H1 (cell line): ENCODE data around the gene SLC6A7. TPM values are rescaled to one million over a fixed set of nuclear protein-coding genes. Genes with fewer than 3 reads are reported as not detected.
A peak's percentile ranks its signal among the peaks of the same experiment; 100 is the strongest.

Experiments
- CTCF ChIA-PET: fragments of 300-600 bp; sonication (Branson Sonifier 250); formaldehyde crosslinking; loops from one replicate; lab custom pipeline; 2021; ENCODE audit not compliant: partially characterized antibody; lab: Charles Lee
- POLR2A ChIA-PET: fragments of 300-600 bp; sonication (Branson Sonifier 250); formaldehyde crosslinking; loops from one replicate; lab custom pipeline; 2021; ENCODE audit warnings: inconsistent platforms; ENCODE audit not compliant: partially characterized antibody; lab: Charles Lee
- DNase-seq, 2 experiments: peaks; one replicate each; pipeline versions ENCODE4 v3.0.0 to v3.0.0-alpha.2; 2010 to 2022; ENCODE audit warnings: low spot score in 2 of 2, low read depth in 1 of 2, mixed read lengths in 1 of 2
- FAIRE-seq: peaks from 2 replicates; lab custom pipeline; 2011; peaks lifted over from hg19 to GRCh38; lab: Jason Lieb, UNC
- H2AFZ ChIP-seq: 2 replicates; pipeline ENCODE4 v1.8.1; 2012; ENCODE audit warnings: low read length, inconsistent platforms
- H2AK5ac ChIP-seq: 2 replicates; pipeline ENCODE4 v1.6.1; 2013; ENCODE audit warnings: low read depth, low read length
- H2BK120ac ChIP-seq: replicated peaks from 2 replicates; pipeline ENCODE3; 2013; ENCODE audit warnings: low read depth, low read length, inconsistent platforms
- H2BK12ac ChIP-seq: 2 replicates; pipeline ENCODE4 v1.6.1; 2013; ENCODE audit warnings: low read depth, low read length
- H2BK15ac ChIP-seq: 2 replicates; pipeline ENCODE4 v1.6.1; 2013; ENCODE audit warnings: low read length
- H2BK20ac ChIP-seq: 2 replicates; pipeline ENCODE4 v1.6.1; 2013; ENCODE audit warnings: low read length
- H2BK5ac ChIP-seq: 2 replicates; pipeline ENCODE4 v1.6.1; 2013; ENCODE audit warnings: low read depth, low read length
- H3K14ac ChIP-seq: 2 replicates; pipeline ENCODE4 v1.6.1; 2013; ENCODE audit warnings: inconsistent platforms; ENCODE audit not compliant: insufficient read length
- H3K18ac ChIP-seq: 2 replicates; pipeline ENCODE4 v1.6.1; 2013; ENCODE audit warnings: low read length; ENCODE audit errors: extremely low read depth
- H3K23ac ChIP-seq: 2 replicates; pipeline ENCODE4 v1.6.1; 2013; ENCODE audit warnings: inconsistent platforms; ENCODE audit not compliant: insufficient read length
- H3K23me2 ChIP-seq: 2 replicates; pipeline ENCODE4 v1.6.1; 2013; ENCODE audit warnings: low read depth, low read length
- H3K27ac ChIP-seq: 2 replicates; pipeline ENCODE4 v1.6.1; 2011; ENCODE audit warnings: low read depth, low read length, inconsistent platforms
- H3K27me3 ChIP-seq, 4 experiments: replicated peaks in 1 of 4; 1 replicate in 1 of 4; 2 replicates in 3 of 4; pipeline versions ENCODE4 v1.6.1 to v1.8.1; 2011 to 2013; ENCODE audit warnings: low read length in 3 of 4, mild to moderate bottlenecking in 3 of 4, inconsistent platforms in 2 of 4, mixed read lengths in 2 of 4, moderate library complexity in 1 of 4; ENCODE audit not compliant: control insufficient read depth in 3 of 4, insufficient read depth in 3 of 4; ENCODE audit errors: extremely low read depth in 1 of 4
- H3K36me3 ChIP-seq, 4 experiments: 2 replicates each; pipeline versions ENCODE4 v1.6.1 to v1.8.1; 2011 to 2013; ENCODE audit warnings: mild to moderate bottlenecking in 4 of 4, low read length in 3 of 4, moderate library complexity in 2 of 4, control low read depth in 1 of 4, inconsistent platforms in 1 of 4; ENCODE audit not compliant: insufficient read depth in 4 of 4, control insufficient read depth in 2 of 4
- H3K4ac ChIP-seq: replicated peaks from 2 replicates; pipeline ENCODE3; 2013; ENCODE audit warnings: low read length, low read depth, mixed read lengths, inconsistent platforms; ENCODE audit not compliant: insufficient read length
- H3K4me1 ChIP-seq, 4 experiments: replicated peaks in 1 of 4; 1 replicate in 1 of 4; 2 replicates in 3 of 4; pipeline versions ENCODE4 v1.6.1 to v1.8.1; 2011 to 2013; ENCODE audit warnings: low read length in 3 of 4, inconsistent platforms in 2 of 4, mixed read lengths in 1 of 4; ENCODE audit not compliant: insufficient read depth in 4 of 4, control insufficient read depth in 3 of 4
- H3K4me2 ChIP-seq, 2 experiments: 2 replicates each; pipeline versions ENCODE4 v1.6.1 to v1.8.1; 2011 to 2013; ENCODE audit warnings: low read depth in 2 of 2, low read length in 2 of 2, control low read depth in 1 of 2, inconsistent platforms in 1 of 2, mild to moderate bottlenecking in 1 of 2; ENCODE audit not compliant: insufficient read depth in 1 of 2
- H3K4me3 ChIP-seq, 4 experiments: fragments of 200-600, 300-600 bp in 1 of 4; sonication (generic), shearing (Covaris generic), sonication (Bioruptor Twin) in 1 of 4; 2 replicates each; pipeline versions ENCODE4 v1.5.1 to v1.8.1; 2011 to 2016; ENCODE audit warnings: low read length in 4 of 4, low read depth in 3 of 4, control low read depth in 2 of 4, inconsistent platforms in 2 of 4, mild to moderate bottlenecking in 2 of 4, mixed read lengths in 1 of 4, moderate library complexity in 1 of 4; ENCODE audit not compliant: insufficient read depth in 2 of 4; ENCODE audit errors: extremely low read depth in 1 of 4
- H3K56ac ChIP-seq: replicated peaks from 2 replicates; pipeline ENCODE3; 2013; ENCODE audit warnings: low read depth, mild to moderate bottlenecking, mixed read lengths, low read length, inconsistent platforms; ENCODE audit not compliant: insufficient read length
- H3K79me1 ChIP-seq: 2 replicates; pipeline ENCODE4 v1.6.1; 2013; ENCODE audit warnings: low read depth, low read length, control low read depth
- H3K79me2 ChIP-seq, 2 experiments: 2 replicates each; pipeline versions ENCODE4 v1.6.1 to v1.8.1; 2012 to 2013; ENCODE audit warnings: low read length in 2 of 2, mild to moderate bottlenecking in 2 of 2, inconsistent platforms in 1 of 2; ENCODE audit not compliant: insufficient read depth in 2 of 2, control insufficient read depth in 1 of 2
- H3K9ac ChIP-seq, 4 experiments: replicated peaks in 1 of 4; 1 replicate in 1 of 4; 2 replicates in 3 of 4; pipeline versions ENCODE4 v1.6.1 to v1.8.1; 2011 to 2013; ENCODE audit warnings: low read depth in 3 of 4, low read length in 3 of 4, control low read depth in 2 of 4, mild to moderate bottlenecking in 2 of 4, moderate library complexity in 2 of 4, inconsistent platforms in 1 of 4; ENCODE audit errors: extremely low read depth in 1 of 4
- H3K9me3 ChIP-seq, 2 experiments: 2 replicates each; pipeline versions ENCODE4 v1.6.1 to v1.8.1; 2012 to 2013; ENCODE audit warnings: mild to moderate bottlenecking in 2 of 2, moderate library complexity in 2 of 2, control low read depth in 1 of 2, inconsistent platforms in 1 of 2, low read depth in 1 of 2, low read length in 1 of 2, mixed read lengths in 1 of 2; ENCODE audit not compliant: insufficient read depth in 2 of 2
- H4K20me1 ChIP-seq, 2 experiments: replicated peaks in 1 of 2; 2 replicates each; pipeline versions ENCODE3 to v1.8.1; 2011 to 2013; ENCODE audit warnings: inconsistent platforms in 2 of 2, low read length in 2 of 2, mild to moderate bottlenecking in 1 of 2; ENCODE audit not compliant: insufficient read depth in 2 of 2, control insufficient read depth in 1 of 2
- H4K5ac ChIP-seq: 2 replicates; pipeline ENCODE4 v1.6.1; 2013; ENCODE audit warnings: low read length, low read depth, mixed read lengths, inconsistent platforms; ENCODE audit not compliant: insufficient read length
- H4K8ac ChIP-seq: 2 replicates; pipeline ENCODE4 v1.8.0; 2013; ENCODE audit warnings: mild to moderate bottlenecking, moderate library complexity, low read length, inconsistent platforms; ENCODE audit not compliant: insufficient read depth; ENCODE audit errors: extremely low read depth
- H4K91ac ChIP-seq: replicated peaks from 2 replicates; pipeline ENCODE3; 2013; ENCODE audit warnings: low read length, mixed read lengths, inconsistent platforms; ENCODE audit not compliant: insufficient read length
- BCL11A ChIP-seq, 2 experiments: IDR thresholded peaks; one replicate each; pipeline ENCODE4 v1.6.1; 2011; ENCODE audit warnings: low read depth in 2 of 2, low read length in 2 of 2, mild to moderate bottlenecking in 2 of 2
- CHD1 ChIP-seq: IDR thresholded peaks from 2 replicates; pipeline ENCODE4 v1.6.1; 2012; ENCODE audit warnings: low read depth, low read length, improper control_type of control experiment
- CREB1 ChIP-seq: IDR thresholded peaks from 2 replicates; pipeline ENCODE4 v1.6.1; 2012; ENCODE audit warnings: inconsistent platforms
- GTF2F1 ChIP-seq: IDR thresholded peaks from 2 replicates; pipeline ENCODE4 v1.6.1; 2012; ENCODE audit warnings: low read depth, low read length, improper control_type of control experiment, borderline replicate concordance
- HDAC2 ChIP-seq, 2 experiments: fragments of 300-600 bp in 1 of 2; sonication (generic) in 1 of 2; IDR thresholded peaks; 2 replicates each; pipeline ENCODE4 v1.6.1; 2011 to 2012; ENCODE audit warnings: low read depth in 2 of 2, low read length in 2 of 2, mild to moderate bottlenecking in 2 of 2, moderate library complexity in 2 of 2, borderline replicate concordance in 1 of 2, inconsistent platforms in 1 of 2
- POLR2AphosphoS5 ChIP-seq: IDR thresholded peaks from 2 replicates; pipeline ENCODE4 v1.6.1; 2011; ENCODE audit warnings: low read depth, low read length
- RFX5 ChIP-seq: IDR thresholded peaks from 2 replicates; pipeline ENCODE4 v1.6.1; 2011; ENCODE audit warnings: low read depth, low read length, improper control_type of control experiment, borderline replicate concordance
- SIRT6 ChIP-seq: IDR thresholded peaks from one replicate; pipeline ENCODE4 v1.7.1; 2012; ENCODE audit warnings: low read length, inconsistent platforms
- WGBS, 2 experiments: shearing (Covaris generic) in 1 of 2; methylation state at CpG; one replicate each; pipeline versions ENCODE4 v1.1.6 to v1.1.7; 2013 to 2015; ENCODE audit warnings: low lambda C conversion rate in 2 of 2, mixed read lengths in 2 of 2, inconsistent platforms in 1 of 2, low coverage in 1 of 2, missing lambda C conversion rate in 1 of 2; ENCODE audit not compliant: insufficient replicate concordance in 2 of 2, insufficient coverage in 1 of 2, insufficient read length in 1 of 2; ENCODE audit errors: extremely low coverage in 1 of 2, missing lambda C conversion rate in 1 of 2; 5-methylcytosine and 5-hydroxymethylcytosine counted together
- polyA plus RNA-seq, 7 experiments: library from polyadenylated mRNA; depleted of rRNA in 3 of 7; stranded (reverse) in 5 of 7; unstranded in 2 of 7; fragments of >200 nt in 5 of 7; fragments of 200-250 nt in 2 of 7; gene quantifications; 1 replicate in 5 of 7; 2 replicates in 1 of 7; 4 replicates in 1 of 7; pipeline versions ENCODE4 v1.2.1 to v1.2.3, GENCODE V29; 2011 to 2013; ENCODE audit warnings: missing spikeins in 2 of 7, mixed read lengths in 2 of 7
- total RNA-seq: library from RNA; stranded (reverse); fragmentation: NEBNext Ultra II Directional; extraction: Animal tissue kit (Norgen Biotek cat#: 25700); gene quantifications from 2 replicates; pipeline ENCODE4 v1.2.1, GENCODE V29; 2021
- TF ChIP-seq, protein P1 (sequence below): IDR thresholded peaks from 2 replicates; pipeline ENCODE4 v1.6.1; 2012; ENCODE audit warnings: inconsistent platforms
- TF ChIP-seq, protein P2 (sequence below): IDR thresholded peaks from 2 replicates; pipeline ENCODE4 v1.6.1; 2012; ENCODE audit warnings: inconsistent platforms
- TF ChIP-seq, protein P3 (sequence below): IDR thresholded peaks from 2 replicates; pipeline ENCODE4 v1.6.1; 2011; ENCODE audit warnings: low read depth, mild to moderate bottlenecking, low read length; ENCODE audit not compliant: insufficient read depth

SLC6A7 gene
- total and polyA plus RNA-seq, 2 of the 8 experiments (the other 6 are each of a cell fraction or from before 2014, with no cell fraction given) = 0.07 to 0.12 TPM

DNA sequence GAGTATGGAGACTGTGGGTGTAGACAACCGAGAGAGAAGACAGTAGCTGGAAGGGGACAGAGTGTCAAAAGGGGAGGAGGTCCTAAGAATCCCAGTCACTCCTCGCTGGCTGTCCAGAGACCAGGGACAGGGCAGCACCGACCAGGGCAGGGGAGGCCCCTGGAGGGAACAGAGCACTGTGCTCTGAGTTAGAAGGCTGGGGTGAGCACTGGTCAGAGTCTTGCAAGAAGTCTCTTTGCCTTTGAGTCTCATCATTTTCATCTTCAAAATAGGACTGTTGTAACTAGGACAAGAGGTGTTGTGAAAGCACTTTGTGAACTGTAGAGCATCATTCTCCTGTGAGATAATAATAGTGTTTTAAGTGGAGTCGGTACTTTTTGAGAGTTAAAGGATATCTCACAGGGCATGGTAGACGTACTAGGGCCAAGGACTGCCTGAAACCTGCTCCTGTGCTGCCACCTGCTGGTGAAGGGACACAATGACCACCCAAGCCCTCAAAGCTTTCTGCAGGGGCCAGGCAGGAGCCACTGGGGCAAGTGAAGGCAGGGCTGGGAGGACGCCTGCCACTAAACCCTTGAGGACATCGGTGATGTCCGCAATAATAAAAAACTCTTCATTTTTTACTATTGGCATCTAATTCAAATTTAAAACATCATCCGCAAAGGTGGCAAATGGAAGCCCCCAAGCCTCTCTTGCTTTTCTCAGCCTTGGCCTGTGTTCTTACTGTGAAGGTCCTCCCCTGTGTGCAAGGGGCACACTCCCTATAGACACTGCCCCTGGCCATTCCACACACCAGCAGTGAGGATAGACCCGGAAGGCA, 28.2 kb downstream of the SLC6A7 start:
- H2AFZ ChIP-seq = no peak overlapping the region
- H3K56ac ChIP-seq = no peak overlapping the region
- no peak overlapping the region for H2BK20ac ChIP-seq
- no peak overlapping the region for H3K23ac ChIP-seq
- H4K20me1 ChIP-seq = no peaks in the 10 kb centered on the region
- H2BK5ac ChIP-seq = no peak overlapping the region
- H3K27me3 ChIP-seq = peaks cover 0 to 6% (median 4%) of the 10 kb centered on the region in 4 experiments; a peak in 3 of 7 replicates
- FAIRE-seq = peak; percentile 94
- H3K18ac ChIP-seq = no peak overlapping the region
- H4K5ac ChIP-seq = no peak overlapping the region
- H3K14ac ChIP-seq = no peak overlapping the region
- no peak overlapping the region for H2BK15ac ChIP-seq
- no peak overlapping the region for H3K9ac ChIP-seq
- H3K79me1 ChIP-seq = no peaks in the 10 kb centered on the region
- H2AK5ac ChIP-seq = no peak overlapping the region
- no peaks in the 10 kb centered on the region for H3K79me2 ChIP-seq
- ChIA-PET CTCF (interaction anchor here (0.6 to 22.9 kb wide), 35 partner anchors 8 to 384 kb away, joined by 3 to 406 read pairs (median 5); partner anchors contain the start of genes CDX1, PDGFRB and SLC6A7), POLR2A (interaction anchor here (1.7 kb wide), 1 partner anchor 59 kb away, joined by 4 read pairs; no protein-coding TSS in a partner anchor)
- H3K23me2 ChIP-seq = no peaks in the 10 kb centered on the region
- no peaks in the 10 kb centered on the region for H3K36me3 ChIP-seq
- peak; percentile 61 to 92 for DNase-seq
- no peak overlapping the region for H2BK12ac ChIP-seq
- 41% methylated on average over 10 of the region's 10 CpGs; no CpG with 5 or more reads in 1 of the 2 experiments for WGBS, 2 experiments
- H3K9me3 ChIP-seq = no peaks in the 10 kb centered on the region
- H3K4me1 ChIP-seq = 0 out of 7 replicates have a peak, but pooled peaks cover 0 to 3% (median 0%) of the 10 kb centered on the region in 4 experiments
- H4K91ac ChIP-seq = no peak overlapping the region
- no peak overlapping the region for H3K27ac ChIP-seq
- no peak overlapping the region for H2BK120ac ChIP-seq
- no peak overlapping the region for H4K8ac ChIP-seq
- H3K4ac ChIP-seq = no peak overlapping the region
- H3K4me2 ChIP-seq = no peak overlapping the region
- no peak overlapping the region for H3K4me3 ChIP-seq
- TF ChIP-seq CHD1 = no peak
- TF ChIP-seq, protein P1, sequence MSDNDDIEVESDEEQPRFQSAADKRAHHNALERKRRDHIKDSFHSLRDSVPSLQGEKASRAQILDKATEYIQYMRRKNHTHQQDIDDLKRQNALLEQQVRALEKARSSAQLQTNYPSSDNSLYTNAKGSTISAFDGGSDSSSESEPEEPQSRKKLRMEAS = no peak
- no peak for TF ChIP-seq POLR2AphosphoS5
- TF ChIP-seq RFX5 = no peak
- no peak for TF ChIP-seq BCL11A (IDR thresholded peaks at IDR 0.05; ENCODE audit: low read depth in 2 of 2, low read length in 2 of 2)
- no peak for TF ChIP-seq SIRT6
- TF ChIP-seq GTF2F1 = no peak
- no peak for TF ChIP-seq HDAC2 (IDR thresholded peaks at IDR 0.05; ENCODE audit: borderline replicate concordance in 1 of 2, low read depth in 2 of 2, low read length in 2 of 2)
- no peak for TF ChIP-seq CREB1
- TF ChIP-seq, protein P2, sequence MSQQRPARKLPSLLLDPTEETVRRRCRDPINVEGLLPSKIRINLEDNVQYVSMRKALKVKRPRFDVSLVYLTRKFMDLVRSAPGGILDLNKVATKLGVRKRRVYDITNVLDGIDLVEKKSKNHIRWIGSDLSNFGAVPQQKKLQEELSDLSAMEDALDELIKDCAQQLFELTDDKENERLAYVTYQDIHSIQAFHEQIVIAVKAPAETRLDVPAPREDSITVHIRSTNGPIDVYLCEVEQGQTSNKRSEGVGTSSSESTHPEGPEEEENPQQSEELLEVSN = no peak
- TF ChIP-seq, protein P3, sequence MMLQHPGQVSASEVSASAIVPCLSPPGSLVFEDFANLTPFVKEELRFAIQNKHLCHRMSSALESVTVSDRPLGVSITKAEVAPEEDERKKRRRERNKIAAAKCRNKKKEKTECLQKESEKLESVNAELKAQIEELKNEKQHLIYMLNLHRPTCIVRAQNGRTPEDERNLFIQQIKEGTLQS = no peak
